CD4-positive, alpha-beta T cell treated with Interleukin-6 at 100 ng/mL for 8 hours (primary cell): ENCODE results near the gene RUNX3.
A peak's percentile ranks its signal among the peaks of the same experiment; 100 is the strongest.

Source experiments
- DNase-seq: peaks from one replicate; pipeline ENCODE4 v3.0.0-alpha.2; 2020; ENCODE audit warnings: mixed read lengths, low spot score

RUNX3 gene

GRCh38 chr1:24928689-24929397 lies 1.2 kb downstream of the RUNX3 start:
- peak; percentile 69 for DNase-seq

DNA sequence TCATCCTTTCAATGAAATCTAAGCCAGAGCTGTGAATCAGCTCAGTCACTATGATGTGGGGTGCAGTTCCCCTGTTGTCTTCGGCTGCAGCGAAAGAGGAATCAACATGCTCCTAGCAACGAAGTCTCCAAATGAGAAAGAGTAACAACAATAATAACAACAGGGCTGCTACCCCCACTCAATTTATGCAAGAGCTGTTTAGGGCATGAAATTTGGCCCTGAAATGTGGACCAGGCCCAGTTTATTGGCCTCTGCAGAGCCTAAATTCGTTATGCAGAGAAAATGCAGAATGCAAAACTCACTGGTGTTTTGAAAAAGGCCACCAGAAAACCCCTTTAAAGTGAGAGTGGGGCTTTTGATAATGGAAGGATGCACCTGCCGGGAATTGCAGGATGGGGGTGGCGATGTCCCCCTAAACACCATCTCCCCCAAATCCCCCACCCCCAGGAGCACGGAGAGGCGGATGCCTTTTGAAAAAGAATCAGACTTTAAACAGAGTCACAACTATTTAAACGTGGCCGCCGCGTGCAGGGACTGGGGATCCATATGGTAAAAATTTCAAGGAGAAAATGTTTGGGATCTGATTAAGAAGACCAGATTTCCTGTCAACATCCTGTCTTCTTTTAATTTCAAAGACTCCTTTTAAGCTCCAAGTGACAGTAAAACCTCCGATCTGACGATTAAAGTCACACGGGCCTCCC lies 1.9 kb downstream of the RUNX3 start:
- no peak for DNase-seq

- no peak for DNase-seq
Observed at GRCh38 chr1:24927473-24927872, 2.6 kb downstream of the RUNX3 start.

- DNase-seq, result no peak
Observed at GRCh38 chr1:24926563-24927249, 3.4 kb downstream of the RUNX3 start.

- DNase-seq, result no peak
Observed at GRCh38 chr1:24925963-24926362, 4.1 kb downstream of the RUNX3 start.

- DNase-seq, result peak; percentile 83
Observed at GRCh38 chr1:24925082-24925779, 4.8 kb downstream of the RUNX3 start.

- no peak for DNase-seq
Observed at GRCh38 chr1:24923485-24924113, 6.5 kb downstream of the RUNX3 start.

- DNase-seq, result no peak
Observed at GRCh38 chr1:24921938-24922662, 8.0 kb downstream of the RUNX3 start.

GRCh38 chr1:24921412-24921811 lies 8.7 kb downstream of the RUNX3 start:
- no peak for DNase-seq

DNA sequence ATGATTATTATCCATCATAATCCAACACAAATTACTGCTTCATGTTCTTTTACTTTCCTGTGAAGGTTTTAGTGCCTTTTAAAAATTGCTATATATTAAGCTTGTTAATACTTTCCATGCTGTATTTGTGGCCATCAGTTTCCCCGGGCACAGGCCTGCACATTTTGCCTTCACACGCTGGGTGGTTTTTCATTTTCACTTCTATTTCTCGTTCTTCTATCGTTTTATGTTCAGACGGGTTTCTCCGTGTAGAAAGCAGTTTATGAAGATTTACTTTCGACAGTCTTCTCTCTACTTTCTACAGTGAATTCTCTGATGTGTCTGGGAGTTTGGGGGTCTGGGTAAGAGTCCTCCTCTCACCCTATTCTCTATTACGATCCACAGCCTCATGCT lies 9.5 kb downstream of the RUNX3 start:
- DNase-seq, result no peak

DNA sequence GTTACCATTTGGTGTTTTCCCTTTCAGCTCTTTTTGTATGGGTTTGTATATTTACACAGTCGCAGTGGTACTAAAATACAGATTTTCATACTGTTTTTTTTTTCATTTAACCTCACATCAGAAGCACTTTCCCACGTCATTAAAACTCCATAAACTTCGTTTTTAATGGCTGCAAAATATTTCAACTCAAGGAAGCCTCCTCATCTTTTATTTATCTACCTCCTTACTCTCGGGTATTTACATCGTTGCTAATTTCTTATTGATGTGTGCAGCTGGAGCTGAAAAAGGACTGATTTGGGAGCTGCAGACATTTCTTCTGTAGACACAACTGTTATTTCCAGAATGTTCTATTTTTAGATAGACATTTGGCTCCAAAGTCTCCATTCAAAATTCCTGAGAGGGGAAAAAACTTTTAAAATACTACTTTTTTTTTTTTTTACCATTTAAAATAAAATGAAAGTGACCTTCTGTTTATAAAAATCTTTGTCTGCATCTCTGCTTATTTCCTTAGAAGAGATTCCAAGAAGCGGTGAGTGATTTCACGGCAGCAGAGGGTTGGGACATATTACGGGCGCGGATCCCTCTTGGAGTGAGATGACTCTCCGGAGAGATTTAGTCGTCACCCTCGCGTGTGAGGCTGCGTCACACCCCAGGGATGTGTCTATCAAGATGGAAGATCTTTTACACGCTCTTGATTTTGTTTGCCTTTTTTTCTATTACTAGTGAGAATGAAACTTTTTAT lies 10.1 kb downstream of the RUNX3 start:
- DNase-seq, result no peak

DNA sequence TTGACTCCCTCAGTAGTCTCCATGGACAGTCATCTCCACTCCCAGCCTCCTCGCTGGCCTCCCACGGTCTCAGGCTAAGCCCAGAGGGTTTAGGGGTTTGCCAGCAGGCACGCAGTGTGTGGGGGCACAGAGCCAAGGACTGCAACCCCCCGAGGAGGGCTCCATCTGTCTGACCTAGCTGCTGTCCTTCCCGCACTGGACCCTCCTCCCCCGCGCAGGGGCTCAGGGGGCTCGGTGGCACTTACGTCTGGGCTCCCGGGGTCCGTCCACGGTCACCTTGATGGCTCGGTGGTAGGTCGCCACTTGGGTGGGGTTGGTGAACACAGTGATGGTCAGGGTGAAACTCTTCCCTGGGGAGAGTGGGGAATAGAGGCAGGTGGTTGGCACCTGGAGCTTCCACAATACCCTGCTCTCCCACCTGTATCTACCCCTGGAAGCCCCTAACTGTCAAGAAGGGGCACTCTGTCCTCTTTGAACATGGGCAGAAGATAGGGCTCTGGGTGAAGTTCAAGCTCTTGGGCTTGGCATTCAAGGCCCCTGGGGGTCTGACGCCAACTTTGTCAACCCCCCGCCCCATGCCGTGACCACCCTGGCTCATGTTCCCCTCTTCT lies 11.0 kb downstream of the RUNX3 start:
- DNase-seq, result no peak

- no peak for DNase-seq
Observed at GRCh38 chr1:24918370-24918769, 11.7 kb downstream of the RUNX3 start.

DNA sequence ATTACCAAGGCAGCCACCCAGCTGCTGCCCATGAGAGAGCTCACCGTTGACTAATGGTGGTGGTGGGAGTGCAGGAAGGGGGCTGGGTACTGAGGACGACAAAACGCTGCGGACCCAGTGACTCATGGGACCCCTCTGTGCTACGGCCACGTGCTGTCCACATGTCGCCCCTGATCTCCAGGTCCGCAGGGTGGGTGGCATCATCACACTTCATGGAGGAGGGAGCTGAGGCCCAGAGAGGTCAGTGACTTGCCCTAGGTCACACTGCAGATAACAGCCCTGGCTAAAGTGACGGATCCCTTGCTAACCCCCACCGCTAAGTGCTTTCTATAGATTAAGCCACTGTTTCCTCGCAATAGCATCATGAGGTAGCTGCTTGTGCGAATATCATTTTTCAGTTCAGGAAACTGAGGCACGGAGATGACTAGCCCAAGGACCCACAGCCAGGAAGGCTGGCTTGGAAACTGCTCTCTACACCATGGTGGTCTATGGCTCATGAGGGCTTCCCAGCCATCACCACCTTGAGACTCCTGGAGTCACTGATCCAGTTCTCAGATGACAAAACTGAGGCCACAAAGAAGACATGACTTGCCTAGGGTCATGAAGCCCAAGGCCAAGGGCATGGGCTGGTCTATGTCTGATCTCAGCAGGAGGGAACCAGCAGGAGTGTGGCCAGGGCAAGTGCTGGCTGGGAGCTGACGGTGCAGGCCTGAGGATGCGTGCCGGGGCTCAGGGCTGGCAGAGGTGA lies 12.6 kb downstream of the RUNX3 start:
- no peak for DNase-seq

GRCh38 chr1:24915816-24916602 lies 14.1 kb downstream of the RUNX3 start:
- no peak for DNase-seq

- no peak for DNase-seq
Observed at GRCh38 chr1:24914226-24915069, 15.6 kb downstream of the RUNX3 start.

DNA sequence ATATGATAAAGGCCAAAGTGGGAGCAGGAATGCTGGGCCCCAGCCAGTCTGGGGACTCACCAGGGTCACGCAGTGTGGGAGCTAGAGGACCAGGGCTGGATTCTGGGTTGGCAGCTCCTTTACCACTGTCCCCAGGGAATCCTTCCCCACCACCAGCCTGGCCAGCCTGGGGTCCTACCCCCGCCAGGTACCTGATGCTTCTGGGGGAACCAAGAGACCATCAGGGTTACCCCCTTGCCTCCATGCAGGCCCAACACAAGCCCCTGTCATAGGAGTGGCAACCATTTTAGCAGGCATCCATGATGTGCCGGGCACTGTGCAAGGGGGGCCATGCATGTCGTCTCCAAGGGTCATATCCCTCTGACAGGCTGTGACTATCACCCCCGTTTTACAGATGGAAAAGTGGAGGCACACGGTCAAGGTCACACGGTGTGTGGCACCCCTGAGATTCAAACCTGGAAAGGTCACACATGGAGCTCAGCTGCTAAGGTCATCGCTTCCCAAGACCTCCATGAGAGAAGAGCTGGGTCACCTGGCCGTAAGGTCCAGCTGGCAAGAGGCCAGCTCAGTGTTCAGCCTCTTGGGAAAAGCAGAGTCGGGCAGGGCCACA lies 16.4 kb downstream of the RUNX3 start:
- DNase-seq, result no peak
